ENCODE measurements around the gene SFTPB.

DNA sequence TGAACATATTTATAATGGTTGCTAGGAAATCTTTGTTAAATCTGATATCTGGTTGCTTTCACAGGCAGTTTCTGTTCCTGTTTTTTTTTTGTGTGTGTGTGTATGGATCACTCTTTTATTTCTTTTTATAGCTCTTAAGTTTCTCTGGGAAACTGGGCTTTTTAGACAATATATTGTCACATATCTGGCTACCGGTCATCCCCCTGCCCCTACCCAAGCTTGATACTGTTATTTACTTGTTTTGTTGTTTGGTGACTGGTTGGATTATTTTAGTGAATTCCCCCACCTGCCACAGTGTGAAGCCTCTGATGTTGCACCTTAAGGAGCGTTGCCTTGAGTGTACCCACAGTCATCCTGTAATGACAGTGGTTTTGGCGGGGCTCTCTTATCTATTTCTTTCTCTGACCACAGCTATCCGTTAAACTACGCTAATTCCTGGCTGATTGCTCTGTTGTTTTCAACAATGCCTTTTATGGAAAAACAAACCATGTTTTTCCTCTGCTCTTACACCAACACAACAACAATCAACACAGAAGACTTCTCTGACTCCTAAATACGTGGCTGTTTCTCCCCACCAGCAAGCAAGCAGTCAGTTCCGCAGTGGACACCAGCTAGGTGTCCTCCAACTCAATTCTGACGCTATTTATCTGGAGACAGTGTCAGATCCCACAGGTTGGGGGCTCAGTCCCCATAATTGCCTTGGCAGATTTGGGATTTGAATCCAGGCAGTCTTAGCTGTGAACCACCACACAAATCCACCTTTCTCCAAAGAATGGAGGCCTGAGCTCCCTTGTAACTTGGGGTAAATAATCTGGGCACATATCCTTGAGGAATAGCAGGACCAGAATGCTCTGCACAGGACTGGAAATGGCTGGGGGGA lies 37.0 kb upstream of the SFTPB start:
- TF ChIP-seq CTCF (IDR thresholded peaks at IDR 0.05; ENCODE audit: low read depth, low read length, missing input control) (no peak), REST (IDR thresholded peaks at IDR 0.05) (no peak), JUND (IDR thresholded peaks at IDR 0.05) (no peak), HNF4A (conservative IDR thresholded peaks at IDR 0.05) (no peak)
- TF ChIP-seq, protein P1, sequence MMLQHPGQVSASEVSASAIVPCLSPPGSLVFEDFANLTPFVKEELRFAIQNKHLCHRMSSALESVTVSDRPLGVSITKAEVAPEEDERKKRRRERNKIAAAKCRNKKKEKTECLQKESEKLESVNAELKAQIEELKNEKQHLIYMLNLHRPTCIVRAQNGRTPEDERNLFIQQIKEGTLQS (IDR thresholded peaks at IDR 0.05): no peak

Data from liver (tissue), 3 donors.